ENCODE results near the gene CHP1.
"Not testable (repeated sequence)": the region's sequence is repeated elsewhere in the genome, so short reads cannot be mapped to it uniquely, and the experiment has no call there.

The CHP1 gene

DNA sequence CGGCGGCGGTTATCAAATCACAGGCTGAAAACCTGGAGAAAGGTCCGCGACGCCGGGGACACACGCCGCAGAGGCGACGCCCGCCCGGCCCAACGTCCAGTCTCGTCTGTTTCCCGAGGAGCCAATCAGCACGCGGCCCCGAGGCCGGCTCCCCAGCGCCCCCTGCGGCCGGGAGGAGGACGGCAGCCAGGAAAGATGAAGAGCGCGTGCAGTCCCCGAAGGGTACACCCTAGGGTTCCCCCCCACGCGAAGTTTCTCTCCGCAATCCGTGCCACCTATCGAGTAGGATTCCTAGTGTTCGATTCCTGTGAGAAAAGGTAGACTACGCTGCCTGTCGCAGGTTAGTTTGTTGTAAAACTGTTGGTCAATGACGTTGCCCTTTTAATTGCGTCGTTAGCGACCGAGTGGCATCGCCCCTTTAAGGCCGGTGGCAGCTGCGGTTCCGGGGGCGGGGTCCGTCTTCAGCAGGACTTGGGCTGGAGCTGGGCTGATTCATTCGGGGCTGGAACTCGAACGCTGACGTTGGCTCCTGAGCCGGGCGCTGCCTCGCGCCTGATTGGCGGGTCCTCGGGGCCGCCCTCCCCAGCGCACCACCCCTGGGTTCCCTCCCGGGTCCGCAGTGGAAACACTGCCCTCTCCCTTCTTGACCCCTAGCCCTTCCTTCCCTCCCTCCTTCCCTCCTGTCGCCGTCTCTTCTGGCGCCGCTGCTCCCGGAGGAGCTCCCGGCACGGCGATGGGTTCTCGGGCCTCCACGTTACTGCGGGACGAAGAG, at the start of gene CHP1, which contains the start of gene EXD1:
Gene CHP1 (plus strand): TSS at position 619 of the 772 bp plus-strand sequence. CDS start 115 bp downstream, at position 734.
Gene EXD1 (minus strand): TSS at position 108 of the 772 bp plus-strand sequence. CDS start 4,182 bp downstream, outside the sequence.
- peak; percentile 99 for DNase-seq

DNA sequence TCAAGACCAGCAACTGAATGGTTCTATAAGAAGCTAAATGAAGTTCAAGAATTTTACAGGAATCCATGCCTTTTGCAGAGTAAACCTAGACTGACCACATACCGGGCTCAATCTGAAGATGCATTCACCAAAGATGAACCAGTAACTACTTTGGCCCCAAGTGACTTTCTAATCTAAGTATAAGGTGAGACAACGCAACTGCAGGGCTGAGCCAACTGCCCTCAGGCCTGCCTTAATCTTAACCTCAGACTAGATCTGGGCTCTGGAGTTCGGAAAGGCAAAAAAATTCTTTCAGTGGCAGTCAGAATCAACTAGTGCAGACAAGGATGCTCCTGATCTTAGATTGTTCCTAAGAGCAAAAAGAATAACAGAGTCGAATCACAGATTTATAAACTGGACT, 48.8 kb upstream of the CHP1 start:
- peak; percentile 68 for DNase-seq

DNA sequence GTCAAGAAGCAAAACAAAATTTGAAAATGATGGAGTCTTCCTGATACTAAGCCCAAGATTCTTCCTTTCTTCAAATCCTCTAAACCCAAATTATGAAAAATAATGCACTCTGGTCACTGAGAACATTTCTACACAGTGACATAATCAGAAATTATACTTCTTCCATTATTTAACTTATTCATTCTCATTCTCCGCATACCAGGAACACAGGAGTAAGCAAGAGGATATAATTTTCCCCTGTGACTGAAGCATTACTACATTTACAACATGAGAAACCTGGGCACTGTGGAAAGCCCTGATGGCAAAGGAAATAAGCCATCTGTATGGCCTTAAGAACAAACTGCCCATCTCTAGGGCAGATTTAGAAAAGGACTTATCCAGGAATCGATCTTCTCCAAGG, 47.5 kb upstream of the CHP1 start:
- DNase-seq: no peak

DNA sequence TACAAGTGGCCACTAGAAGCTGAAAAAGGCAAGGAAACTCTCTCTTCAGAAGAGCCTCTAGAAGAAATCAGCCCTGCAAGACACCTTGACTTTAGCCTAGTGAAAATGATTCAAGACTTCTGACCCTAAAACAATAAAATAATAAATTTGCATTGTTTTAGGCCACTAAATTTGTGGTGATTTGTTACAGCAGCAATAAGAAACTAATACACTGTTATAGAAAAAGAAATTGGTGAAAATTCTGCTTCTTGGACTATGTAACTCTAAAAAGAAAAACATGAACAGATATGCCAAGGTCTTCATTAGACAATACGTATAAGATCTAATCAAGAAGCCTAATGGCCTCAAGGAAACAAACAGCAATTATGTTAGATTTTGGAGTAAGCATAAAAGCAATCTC, 36.6 kb upstream of the CHP1 start:
- no peak for DNase-seq

DNA sequence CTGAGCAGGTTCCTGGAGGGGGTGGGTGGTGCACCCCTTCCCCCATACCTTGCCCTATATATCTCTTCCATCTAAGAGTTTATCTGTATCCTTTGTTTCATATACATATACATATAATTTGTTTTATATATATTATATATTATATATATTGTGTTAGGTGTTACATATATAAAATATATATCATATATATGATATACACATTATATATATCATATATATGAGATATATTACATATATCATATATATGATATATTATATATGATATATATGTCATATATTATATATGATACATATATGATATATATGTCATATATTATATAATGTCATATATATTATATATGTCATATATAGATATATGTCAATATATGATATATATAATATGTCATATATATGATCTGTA, 31.6 kb upstream of the CHP1 start:
- no peak for DNase-seq

DNA sequence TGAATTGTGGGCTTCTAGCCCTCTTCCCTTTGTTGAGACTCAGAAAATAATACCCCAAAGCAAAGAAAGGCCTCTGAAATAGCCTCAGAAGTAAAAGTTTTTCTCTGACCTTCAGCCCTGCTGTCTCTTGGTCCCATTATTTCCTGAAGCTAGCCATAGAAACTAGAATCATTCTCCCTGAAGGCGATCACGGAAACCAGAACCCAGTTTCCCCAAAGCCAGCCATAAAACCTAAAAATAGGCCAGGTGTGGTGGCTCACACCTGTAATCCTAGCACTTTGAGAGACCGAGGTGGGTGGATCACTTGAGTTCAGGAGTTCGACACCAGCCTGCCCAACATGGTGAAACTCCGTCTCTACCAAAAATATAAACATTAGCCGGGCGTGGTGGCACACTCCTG, 27.7 kb upstream of the CHP1 start:
- DNase-seq: no peak

DNA sequence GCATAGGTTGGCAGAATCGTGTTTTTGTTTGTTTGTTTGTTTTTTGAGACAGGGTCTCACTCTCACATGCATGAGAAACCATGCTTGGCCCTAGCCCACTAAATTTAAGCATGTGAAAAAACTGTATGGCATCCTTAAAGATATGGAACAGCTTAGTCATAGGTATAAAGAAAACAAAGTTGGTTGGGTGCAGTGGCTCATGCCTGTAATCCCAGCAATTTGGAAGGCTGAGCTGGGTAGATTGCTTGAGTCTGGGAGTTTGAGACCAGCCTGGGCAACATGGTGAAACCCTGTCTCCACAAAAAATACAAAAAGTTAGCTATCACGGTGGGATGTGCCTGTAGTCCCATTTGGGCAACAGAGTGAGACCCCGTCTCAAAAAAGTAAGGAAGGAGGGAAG, 25.8 kb upstream of the CHP1 start:
- no peak for DNase-seq

DNA sequence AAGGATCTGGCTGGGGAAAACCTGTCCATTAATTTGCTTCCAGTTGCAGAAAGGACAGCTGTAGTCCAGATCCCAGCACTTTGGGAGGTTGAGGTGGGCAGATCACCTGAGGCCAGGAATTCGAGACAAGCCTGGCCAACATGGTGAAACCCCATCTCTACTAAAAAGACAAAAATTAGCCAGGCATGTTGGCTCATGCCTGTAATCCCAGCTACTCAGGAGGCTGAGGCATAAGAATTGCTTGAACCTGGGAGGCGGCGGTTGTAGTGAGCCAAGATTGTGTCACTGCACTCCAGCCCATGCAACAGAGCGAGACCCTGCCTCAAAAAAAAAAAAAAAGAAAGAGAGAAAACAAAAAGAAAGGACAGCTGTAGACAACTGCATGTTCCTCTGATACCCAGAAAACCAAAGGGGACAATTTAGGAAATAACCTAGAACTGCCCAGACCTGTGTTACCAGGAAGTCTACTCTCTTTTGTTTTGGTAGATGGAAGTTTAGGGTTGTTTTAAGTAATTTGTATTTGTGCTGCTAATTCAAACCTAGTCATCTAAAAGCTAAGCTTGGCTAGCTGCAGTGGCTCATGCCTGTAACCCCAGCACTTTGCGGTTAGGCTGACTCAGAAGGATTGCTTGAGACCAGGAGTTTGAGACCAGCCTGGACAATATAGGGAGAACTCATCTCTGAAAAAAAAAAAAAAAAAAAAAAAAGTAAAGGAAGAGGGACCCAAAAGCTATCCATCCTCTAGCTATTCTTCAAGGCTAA, 23.2 kb upstream of the CHP1 start:
- peak; percentile 69 for DNase-seq

DNA sequence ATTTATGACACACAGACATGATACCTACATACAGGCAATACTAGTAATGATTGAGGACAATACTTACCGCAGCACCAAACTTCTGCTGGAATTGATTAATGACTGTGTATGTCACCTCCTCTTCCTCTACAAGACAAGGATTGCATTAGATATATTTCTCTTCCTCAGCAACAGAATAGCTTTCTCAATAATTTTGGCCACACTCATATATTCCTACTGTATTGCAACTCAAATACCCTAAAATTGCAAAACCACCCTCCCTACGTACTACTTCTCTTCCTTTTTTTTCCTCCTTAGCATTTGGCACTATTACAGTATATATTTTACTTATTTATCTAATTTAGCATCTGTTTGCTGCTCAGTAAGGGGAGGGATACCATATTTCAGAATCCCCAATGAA, 15.4 kb upstream of the CHP1 start:
- DNase-seq: no peak

DNA sequence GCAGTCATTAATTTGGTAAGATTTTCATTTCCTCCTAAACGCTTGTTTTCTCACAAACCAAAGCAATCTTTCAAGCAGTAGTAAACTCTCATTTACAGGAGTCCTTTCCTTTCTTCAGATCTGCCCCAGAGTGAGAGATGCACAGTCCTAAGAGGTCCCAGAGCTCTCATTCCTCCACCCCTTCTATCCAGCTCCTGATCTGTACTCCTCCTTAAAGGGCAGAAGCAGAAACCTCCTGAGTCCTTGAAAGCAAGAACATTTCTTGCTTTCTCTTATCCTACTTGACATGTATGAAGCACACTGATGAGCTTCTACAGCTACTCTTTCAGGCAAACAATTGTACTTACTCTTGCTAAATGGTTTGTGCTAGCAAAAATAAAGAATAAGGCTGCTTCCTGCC, 12.2 kb upstream of the CHP1 start:
- DNase-seq: no peak

DNA sequence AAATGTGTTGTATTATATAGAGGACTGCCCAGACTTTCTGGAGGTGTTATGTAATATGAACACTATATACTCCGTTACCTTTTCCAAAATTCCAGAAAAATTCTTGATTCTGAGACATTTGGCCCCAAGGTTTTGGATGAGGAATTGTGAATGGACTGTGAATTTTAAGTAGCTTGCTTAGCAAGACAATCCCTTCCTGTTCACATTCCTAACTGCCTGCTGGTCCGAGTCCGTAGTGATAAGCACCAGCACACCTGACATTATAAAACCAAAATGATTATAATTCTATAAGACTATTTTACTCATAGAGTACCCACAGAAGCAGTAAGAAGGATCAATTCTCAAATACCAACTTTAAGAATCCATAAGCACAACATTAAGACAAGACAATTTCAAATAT, 11.7 kb upstream of the CHP1 start:
- no peak for DNase-seq

DNA sequence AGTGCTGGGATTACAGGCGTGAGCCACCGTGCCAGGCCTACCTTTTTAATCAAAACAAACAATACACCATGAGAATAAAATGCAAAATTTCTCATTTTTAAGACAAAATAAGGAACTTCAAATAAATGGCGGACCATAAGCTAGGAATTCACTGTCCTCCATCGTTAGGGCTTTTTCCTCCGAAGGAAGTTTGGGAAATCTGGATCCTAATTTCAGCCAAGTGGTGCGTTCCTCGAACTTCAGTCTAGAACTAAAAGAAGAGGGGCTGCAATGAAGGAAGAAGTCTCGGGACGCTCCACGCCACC, 771 bp upstream of the CHP1 start:
- no peak for DNase-seq

DNA sequence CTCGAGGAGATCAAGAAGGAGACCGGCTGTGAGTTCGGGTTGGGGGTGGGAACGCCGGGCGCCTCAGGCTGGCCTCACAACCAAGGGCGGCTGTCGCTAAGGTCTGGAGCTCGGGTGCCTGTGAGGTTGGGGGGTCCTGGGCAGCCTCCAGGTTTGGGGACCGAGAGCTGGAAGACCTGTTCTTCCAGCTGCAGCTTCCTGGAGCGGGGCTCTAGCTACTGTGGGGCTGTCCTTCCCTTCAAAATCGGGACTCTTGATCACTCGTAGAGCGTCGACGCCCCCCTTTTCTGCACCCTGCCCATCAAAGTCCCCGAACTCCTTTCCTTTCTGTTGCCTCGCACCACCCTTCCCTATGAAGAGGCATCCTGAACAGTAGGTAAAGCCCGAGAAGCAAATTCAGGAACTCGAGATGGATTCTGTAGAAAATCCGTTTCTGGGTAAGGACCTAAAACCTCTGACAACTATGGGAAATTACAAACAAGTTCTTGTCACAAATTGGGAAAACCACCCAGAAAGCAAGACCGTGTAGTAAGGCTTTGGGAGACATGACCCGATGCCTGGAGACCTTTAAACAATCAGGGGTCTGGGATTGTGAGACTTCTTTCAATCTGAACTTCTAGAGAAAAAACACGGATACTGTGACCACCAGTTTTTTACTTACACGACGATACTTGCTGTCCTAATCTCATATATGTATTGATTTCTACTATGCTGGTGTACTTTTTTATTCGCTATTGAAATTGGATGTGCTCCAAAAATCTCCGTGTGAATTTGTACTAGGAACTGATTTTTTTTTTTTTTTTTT, 556 bp downstream of the CHP1 start:
- no peak for DNase-seq

DNA sequence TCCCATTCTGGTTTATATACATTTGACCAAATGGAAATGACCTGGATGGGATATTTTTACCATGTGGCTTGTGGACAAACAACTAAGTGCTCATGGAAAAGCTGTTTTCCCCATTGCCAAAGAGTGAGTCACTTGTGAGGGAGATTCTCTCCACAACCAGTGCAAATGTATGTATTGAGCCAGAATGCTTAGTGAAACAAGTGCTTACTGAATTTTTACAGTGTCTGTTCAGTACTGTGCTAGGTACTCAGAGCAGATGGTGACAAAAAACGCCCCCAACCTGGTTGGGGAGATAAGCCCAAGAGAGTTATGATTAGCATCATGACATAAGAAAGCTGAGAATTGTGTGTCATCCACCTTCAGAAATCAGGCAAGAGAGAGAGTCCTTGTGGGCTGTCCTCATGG, 2.3 kb downstream of the CHP1 start:
- DNase-seq: no peak

DNA sequence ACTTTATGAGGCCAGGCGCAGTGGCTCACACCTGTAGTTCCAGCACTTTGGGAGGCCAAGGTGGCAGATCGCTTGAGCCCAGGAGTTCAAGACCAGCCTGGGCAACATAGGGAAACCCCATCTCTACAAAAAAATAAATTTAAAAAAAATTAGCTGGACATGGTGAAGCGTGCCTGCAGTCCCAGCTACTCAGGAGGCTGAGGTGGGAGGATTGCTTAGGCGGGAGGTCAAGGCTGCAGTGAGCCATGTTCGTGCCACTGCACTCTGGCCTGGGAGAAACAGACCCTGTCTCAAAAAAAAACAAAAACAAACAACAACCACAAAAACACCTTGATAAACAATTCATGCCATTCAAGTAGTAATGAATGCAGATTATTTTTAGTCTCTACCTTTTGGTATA, 4.2 kb downstream of the CHP1 start:
- DNase-seq: not testable (repeated sequence)

DNA sequence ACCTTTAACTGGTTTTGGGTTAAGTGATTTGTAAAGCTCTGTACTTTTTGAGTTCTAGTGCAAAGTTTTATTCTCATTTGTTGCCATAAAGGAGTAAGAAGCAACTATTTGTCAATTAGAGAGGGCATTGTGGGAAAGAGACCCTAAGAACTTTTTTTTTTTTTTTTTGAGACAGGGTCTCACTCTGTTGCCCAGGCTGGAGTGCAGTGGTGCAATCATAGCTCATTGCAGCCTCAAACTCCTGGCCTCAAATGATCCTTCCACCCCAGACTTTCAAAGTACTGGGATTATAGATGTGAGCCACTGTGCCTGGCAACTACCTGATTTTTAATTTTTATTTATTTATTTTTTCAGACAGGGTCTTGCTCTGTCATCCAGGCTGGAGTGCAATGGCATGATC, 4.9 kb downstream of the CHP1 start:
- no peak for DNase-seq

DNA sequence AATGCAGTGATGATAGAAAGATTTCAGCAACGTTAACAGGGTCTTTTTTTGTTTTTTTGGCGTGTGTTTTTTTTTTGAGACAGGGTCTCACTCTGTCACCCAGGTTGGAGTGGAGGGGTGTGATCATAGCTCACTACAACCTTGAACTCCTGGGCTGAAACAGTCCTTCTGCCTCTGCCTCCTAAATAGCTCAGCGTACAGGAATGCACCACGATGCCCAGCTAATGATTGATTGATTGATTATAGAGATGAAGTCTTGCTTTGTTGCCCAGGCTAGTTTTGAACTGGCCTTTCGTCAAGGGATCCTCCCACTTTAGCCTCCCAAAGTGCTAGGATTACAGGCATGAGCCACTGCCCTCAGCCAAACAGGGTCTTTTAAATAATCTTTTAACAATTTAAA, 7.0 kb downstream of the CHP1 start:
- no peak for DNase-seq

DNA sequence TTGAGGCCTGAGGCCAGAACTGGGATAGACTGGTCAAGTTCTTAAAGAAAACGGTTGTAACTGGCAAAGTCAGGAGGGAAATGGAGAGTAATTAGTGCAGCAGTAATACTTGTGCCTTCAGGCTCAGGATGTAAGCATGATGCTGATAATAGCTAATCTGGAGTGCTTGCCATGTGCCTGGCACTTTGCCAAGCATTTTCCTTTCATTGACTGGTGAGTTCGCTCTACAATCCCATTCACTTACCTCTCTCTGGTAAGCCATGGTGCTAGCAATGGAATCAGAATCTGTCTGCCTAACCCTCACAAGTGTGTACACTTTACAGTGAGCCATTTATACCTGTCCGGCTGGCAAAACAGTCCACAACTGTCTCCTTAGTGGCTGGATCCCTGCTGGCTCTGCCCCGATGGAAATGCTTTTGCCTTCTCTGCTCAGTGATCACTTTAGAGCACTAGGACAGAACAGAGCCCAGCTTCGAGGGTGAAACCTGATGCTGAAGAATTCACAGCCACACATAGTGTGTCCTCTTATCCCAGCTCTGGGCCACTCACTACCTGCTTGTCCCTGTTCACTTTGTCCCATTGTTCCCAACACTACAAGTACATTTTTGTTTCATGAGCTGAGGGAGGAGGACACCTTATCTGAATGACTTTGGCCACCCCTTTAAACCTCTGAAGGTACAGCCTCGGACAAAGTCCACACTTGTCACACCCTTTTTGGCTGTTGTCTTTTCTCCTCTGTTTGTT, 10.3 kb downstream of the CHP1 start:
- DNase-seq: no peak

DNA sequence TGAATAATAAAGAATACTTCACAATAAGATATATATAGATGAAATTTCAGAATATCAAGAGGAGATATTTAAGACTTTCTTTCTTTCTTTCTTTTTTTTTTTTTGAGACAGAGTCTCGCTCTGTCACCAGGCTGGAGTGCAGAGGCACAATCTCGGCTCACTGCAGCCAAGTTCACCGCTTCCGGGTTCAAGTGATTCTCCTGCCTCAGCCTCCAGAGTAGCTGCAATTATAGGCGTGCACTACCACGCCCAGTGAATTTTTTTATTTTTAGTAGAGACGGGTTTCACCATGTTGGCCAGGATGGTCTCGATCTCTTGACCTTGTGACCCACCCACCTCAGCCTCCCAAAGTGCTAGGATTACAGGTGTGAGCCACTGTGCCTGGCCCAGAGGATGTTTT, 19.7 kb downstream of the CHP1 start:
- DNase-seq: not testable (repeated sequence)

DNA sequence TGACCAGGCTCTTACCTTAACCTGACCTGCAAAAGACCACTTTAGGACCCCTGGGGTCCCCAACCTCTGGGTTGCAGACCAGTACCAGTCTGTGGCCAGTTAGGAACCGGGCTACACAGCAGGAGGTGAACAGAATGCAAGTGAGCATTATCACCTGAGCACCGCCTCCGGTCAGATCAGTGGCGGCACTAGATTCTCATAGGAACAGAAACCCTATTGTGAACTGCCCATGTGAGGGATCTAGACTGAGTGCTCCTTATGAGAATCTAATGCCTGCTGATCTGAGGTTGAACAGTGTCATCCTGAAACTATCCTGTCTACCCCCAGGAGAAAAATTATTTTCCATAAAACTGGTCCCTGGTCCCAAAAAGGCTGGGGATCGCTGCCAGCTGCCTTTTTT, 20.3 kb downstream of the CHP1 start:
- no peak for DNase-seq

DNA sequence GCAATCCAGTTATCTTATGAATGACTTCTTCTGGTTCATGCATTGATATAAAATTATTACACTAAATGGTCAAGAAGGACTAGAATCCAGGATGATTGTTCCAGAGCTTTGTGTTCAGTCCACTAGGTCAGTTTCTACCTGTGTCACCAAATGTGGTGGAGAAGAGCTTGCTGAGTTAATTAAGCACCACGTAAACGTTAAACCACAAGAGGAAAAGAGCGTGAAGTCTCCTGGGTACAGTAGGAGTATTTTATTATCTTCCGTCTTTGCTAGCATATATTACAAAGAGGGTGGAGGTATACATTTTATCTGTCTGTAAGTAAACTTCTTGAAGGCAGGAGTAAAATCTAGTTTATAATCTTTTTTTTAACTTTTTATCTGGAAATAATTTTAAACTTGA, 23.5 kb downstream of the CHP1 start:
- no peak for DNase-seq

DNA sequence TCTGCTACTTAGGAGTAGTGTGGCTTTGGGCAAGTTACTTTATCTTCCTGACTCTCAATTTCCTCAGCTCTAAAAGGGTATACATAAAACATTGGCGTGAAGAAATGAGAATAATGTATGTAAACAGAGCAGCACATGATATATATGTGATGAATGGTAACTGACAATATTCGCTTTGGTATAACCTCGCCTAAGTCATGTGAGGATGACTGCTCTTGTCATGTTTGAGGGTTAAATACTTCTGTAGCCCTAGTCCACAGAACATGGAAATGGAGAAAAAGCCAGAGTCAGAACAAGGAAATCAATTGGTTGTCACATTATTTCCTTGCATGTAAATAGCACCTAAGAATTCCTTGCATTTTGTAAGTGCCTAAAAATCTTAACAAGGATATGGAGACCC, 25.0 kb downstream of the CHP1 start:
- no peak for DNase-seq

DNA sequence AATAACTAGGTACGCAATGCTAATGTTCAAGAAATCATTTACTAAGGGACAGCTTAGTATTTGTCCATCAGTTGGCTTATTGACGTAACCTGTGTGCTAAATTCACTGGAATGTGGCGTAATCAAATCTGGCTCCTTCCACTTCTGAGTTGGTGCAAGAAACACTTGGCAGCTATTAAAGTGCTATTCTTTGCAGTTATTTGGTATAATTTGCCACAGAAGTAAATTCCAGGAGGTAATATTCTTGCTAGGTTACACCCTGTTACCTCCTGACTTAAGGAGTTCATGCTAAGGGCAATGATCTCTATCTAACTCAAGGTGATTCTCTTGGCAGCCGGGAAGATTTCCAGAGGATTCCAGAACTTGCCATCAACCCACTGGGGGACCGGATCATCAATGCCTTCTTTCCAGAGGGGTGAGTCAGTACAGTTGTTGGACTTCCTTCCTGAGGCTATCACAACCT, 25.5 kb downstream of the CHP1 start:
- DNase-seq: no peak

Data from islet precursor cell (in vitro differentiated cells).